Chondrocyte (in vitro differentiated cells): ENCODE results near the gene PEX16. TPM values are rescaled to one million over a fixed set of nuclear protein-coding genes. Genes with fewer than 3 reads are reported as not detected.

Experiments
- DNase-seq: peaks from one replicate; pipeline ENCODE4 v3.0.0; 2021; ENCODE audit warnings: mixed read lengths, low spot score
- H3K27ac Mint-ChIP-seq: one replicate; pipeline ENCODE4 v1.8.0; 2021; ENCODE audit warnings: mild to moderate bottlenecking, moderate library complexity, mixed read lengths; ENCODE audit not compliant: unreplicated experiment
- H3K27me3 Mint-ChIP-seq: 2 replicates; pipeline ENCODE4 v1.8.0; 2021; ENCODE audit warnings: low read depth, mixed read lengths
- H3K36me3 Mint-ChIP-seq: 2 replicates; pipeline ENCODE4 v1.8.0; 2021; ENCODE audit warnings: low read depth, mixed read lengths
- H3K4me1 Mint-ChIP-seq: 2 replicates; pipeline ENCODE4 v1.8.0; 2021; ENCODE audit warnings: low read depth, mild to moderate bottlenecking, mixed read lengths
- H3K4me3 Mint-ChIP-seq: one replicate; pipeline ENCODE4 v1.8.0; 2021; ENCODE audit warnings: mild to moderate bottlenecking, moderate library complexity, mixed read lengths; ENCODE audit not compliant: unreplicated experiment
- H3K9me3 Mint-ChIP-seq: 2 replicates; pipeline ENCODE4 v1.8.0; 2021; ENCODE audit warnings: low read depth, mixed read lengths
- CTCF ChIP-seq: fragments of 200-600 bp; sonication (generic); IDR thresholded peaks from 2 replicates; pipeline ENCODE4 v1.5.0; 2021; ENCODE audit warnings: antibody characterized with exemption, mild to moderate bottlenecking, moderate library complexity
- total RNA-seq: library from RNA; stranded (reverse); gene quantifications from 3 replicates; pipeline ENCODE4 v1.2.1, GENCODE V29; 2021

Gene PEX16
- total RNA-seq, 1 donor from 2014 or later: 17.5 TPM

- peaks cover 31% of the 10 kb centered on the region for H3K36me3 Mint-ChIP-seq
- H3K4me3 Mint-ChIP-seq: no peak overlapping the region
- no peaks in the 10 kb centered on the region for H3K27me3 Mint-ChIP-seq
- H3K27ac Mint-ChIP-seq: no peak overlapping the region
- TF ChIP-seq CTCF: no peak
- DNase-seq: no peak
- peaks cover 13% of the 10 kb centered on the region for H3K4me1 Mint-ChIP-seq
- no peaks in the 10 kb centered on the region for H3K9me3 Mint-ChIP-seq
Observed at GRCh38 chr11:45864041-45864440, 53.6 kb downstream of the PEX16 start.

GRCh38 chr11:45860764-45861510, 56.7 kb downstream of the PEX16 start:
- H3K27me3 Mint-ChIP-seq: no peaks in the 10 kb centered on the region
- peaks cover 35% of the 10 kb centered on the region for H3K4me1 Mint-ChIP-seq
- no peak overlapping the region for H3K4me3 Mint-ChIP-seq
- H3K36me3 Mint-ChIP-seq: peaks cover 28% of the 10 kb centered on the region
- no peak for DNase-seq
- no peak for TF ChIP-seq CTCF
- peak overlapping the region; percentile 27 for H3K27ac Mint-ChIP-seq
- H3K9me3 Mint-ChIP-seq: no peaks in the 10 kb centered on the region

GRCh38 chr11:45860348-45860747, 57.3 kb downstream of the PEX16 start:
- peaks cover 35% of the 10 kb centered on the region for H3K4me1 Mint-ChIP-seq
- peaks cover 24% of the 10 kb centered on the region for H3K36me3 Mint-ChIP-seq
- H3K27ac Mint-ChIP-seq: peak overlapping the region; percentile 92
- no peak overlapping the region for H3K4me3 Mint-ChIP-seq
- DNase-seq: no peak
- no peaks in the 10 kb centered on the region for H3K9me3 Mint-ChIP-seq
- no peaks in the 10 kb centered on the region for H3K27me3 Mint-ChIP-seq
- no peak for TF ChIP-seq CTCF

Other genes with a start within 250 kb of the PEX16 start
- gene SLC35C1, start 112.7 kb downstream of the PEX16 start, total RNA-seq: 22.7 to 33.1 TPM (median 31.9 TPM) in 3 replicates
- gene CRY2, start 70.4 kb downstream of the PEX16 start, total RNA-seq: 12.2 to 16.8 TPM (median 13.8 TPM) in 3 replicates
- 6.7 to 10.8 TPM (median 9.6 TPM) in 3 replicates for gene MAPK8IP1, start 32.2 kb downstream of the PEX16 start, total RNA-seq
- 0.49 to 1.4 TPM (median 0.80 TPM) in 3 replicates for gene FREY1, start 10.6 kb downstream of the PEX16 start, total RNA-seq
- not detected in 3 replicates for gene LARGE2, start 4.8 kb upstream of the PEX16 start, total RNA-seq
- 35.9 to 40.7 TPM (median 36.2 TPM) in 3 replicates for gene PHF21A, start 203.6 kb upstream of the PEX16 start, total RNA-seq